Panc1 (cell line): ENCODE measurements around the gene FUT3. TPM values are rescaled to one million over a fixed set of nuclear protein-coding genes. Genes with fewer than 3 reads are reported as not detected.
"Not testable (repeated sequence)": the region's sequence is repeated elsewhere in the genome, so short reads cannot be mapped to it uniquely, and the experiment has no call there.

ENCODE experiments used
- ATAC-seq: fragments of 200-7000 bp; cut with Tn5 transposase; 2 replicates; pipeline ENCODE4 v1.9.1; 2020; ENCODE audit warnings: mild to moderate bottlenecking, moderate library complexity
- BruUV-seq: library from RNA; stranded (reverse); fragments of 400-500 nt; replicated peaks from 2 replicates; lab custom pipeline; 2021; lab: Mats Ljungman, UMichigan
- CTCF ChIA-PET: fragments of 300-600 bp; sonication (Branson Sonifier 250); formaldehyde crosslinking; loops from one replicate; lab custom pipeline; 2022; ENCODE audit warnings: antibody characterized with exemption; lab: Charles Lee
- POLR2A ChIA-PET: fragments of 300-600 bp; sonication (Branson Sonifier 250); formaldehyde crosslinking; loops from one replicate; lab custom pipeline; 2022; ENCODE audit warnings: antibody characterized with exemption; lab: Charles Lee
- DNase-seq: peaks from one replicate; pipeline ENCODE4 v3.0.0-alpha.2; 2010; ENCODE audit warnings: low read depth, low spot score
- H3K27ac ChIP-seq: 2 replicates; pipeline ENCODE4 v1.5.1; 2011; ENCODE audit warnings: mild to moderate bottlenecking, low read length, inconsistent platforms
- H3K27me3 ChIP-seq: fragments of 200-500 bp; sonication (Bioruptor generic); 2 replicates; pipeline ENCODE4 v1.6.0; 2014; ENCODE audit warnings: low read length, inconsistent platforms; ENCODE audit not compliant: control insufficient read depth, insufficient read depth
- H3K36me3 ChIP-seq: fragments of 200-500 bp; sonication (Bioruptor generic); 2 replicates; pipeline ENCODE4 v1.5.1; 2014; ENCODE audit warnings: inconsistent platforms, mild to moderate bottlenecking, low read length, moderate library complexity; ENCODE audit not compliant: control insufficient read depth, insufficient read depth
- H3K4me1 ChIP-seq: 2 replicates; pipeline ENCODE4 v1.5.1; 2011; ENCODE audit warnings: inconsistent platforms, mild to moderate bottlenecking, low read length, moderate library complexity; ENCODE audit not compliant: control insufficient read depth, insufficient read depth
- H3K4me3 ChIP-seq, 2 experiments: 2 replicates each; pipeline ENCODE4 v1.5.1; 2011 to 2012; ENCODE audit warnings: low read depth in 2 of 2, low read length in 2 of 2, mild to moderate bottlenecking in 2 of 2, inconsistent platforms in 1 of 2, moderate library complexity in 1 of 2
- H3K9me3 ChIP-seq: fragments of 200-500 bp; sonication (Bioruptor generic); 2 replicates; pipeline ENCODE4 v1.5.1; 2014; ENCODE audit warnings: low read depth, mild to moderate bottlenecking, inconsistent platforms, low read length, moderate library complexity; ENCODE audit not compliant: control insufficient read depth, insufficient read depth
- CTCF ChIP-seq: fragments of 450-650 bp; IDR thresholded peaks from 2 replicates; pipeline ENCODE4 v1.5.1; 2017; ENCODE audit warnings: mild to moderate bottlenecking
- POLR2AphosphoS5 ChIP-seq: IDR thresholded peaks from 2 replicates; pipeline ENCODE4 v1.6.1; 2012; ENCODE audit warnings: mild to moderate bottlenecking, low read depth, low read length, moderate library complexity
- REST ChIP-seq, 2 experiments: IDR thresholded peaks; 2 replicates each; pipeline ENCODE4 v1.6.1; 2011 to 2012; ENCODE audit warnings: low read depth in 2 of 2, control low read depth in 1 of 2, low read length in 1 of 2, mild to moderate bottlenecking in 1 of 2, moderate library complexity in 1 of 2; ENCODE audit not compliant: insufficient read depth in 1 of 2
- SIN3A ChIP-seq: IDR thresholded peaks from 2 replicates; pipeline ENCODE4 v1.6.1; 2012; ENCODE audit warnings: low read depth, mild to moderate bottlenecking, low read length, moderate library complexity, borderline replicate concordance; ENCODE audit not compliant: insufficient read depth
- TCF7L2 ChIP-seq: IDR thresholded peaks from 2 replicates; pipeline ENCODE4 v1.6.1; 2011; ENCODE audit warnings: mild to moderate bottlenecking, low read depth, low read length, inconsistent platforms
- in situ Hi-C: cut with HindIII; loops from 2 replicates; pipeline ENCODE4 v1.10.0; 2016; ENCODE audit warnings: low sequenced_read_pairs, low pct_unique_long_range_greater_than_20kb
- intact Hi-C: fragments of 100-400 bp; cut with micrococcal nuclease; formaldehyde crosslinking; loops from one replicate; pipeline ENCODE4 v1.10.0; 2022; ENCODE audit not compliant: unreplicated experiment
- total RNA-seq: library from RNA; stranded (reverse); gene quantifications from one replicate; pipeline ENCODE4 v1.2.1, GENCODE V29; 2021; ENCODE audit not compliant: unreplicated experiment

FUT3 gene
- total RNA-seq, 1 experiment from 2014 or later, result 0.36 TPM

- Histone ChIP-seq H3K27ac (no peak overlapping the region), H3K4me3 (no peak overlapping the region), H3K9me3 (no peaks in the 10 kb centered on the region), H3K36me3 (no peaks in the 10 kb centered on the region), H3K27me3 (no peaks in the 10 kb centered on the region), H3K4me1 (no peaks in the 10 kb centered on the region)
- POLR2A ChIA-PET, result no interaction called here
- CTCF ChIA-PET, result interaction anchor here (1.3 kb wide), 1 partner anchor 18 kb away, joined by 3 read pairs; no protein-coding TSS in a partner anchor
- no peak for TF ChIP-seq SIN3A
- TF ChIP-seq REST (IDR thresholded peaks at IDR 0.05; ENCODE audit: insufficient read depth in 1 of 2, low read depth in 2 of 2, low read length in 1 of 2), result no peak
- no peak for TF ChIP-seq CTCF
- TF ChIP-seq POLR2AphosphoS5, result no peak
- TF ChIP-seq TCF7L2, result no peak
- no TSS peak for BruUV-seq
- ATAC-seq (no peak), DNase-seq (no peak)
- intact Hi-C loops (no loop called here), in situ Hi-C loops (no loop called here)
These were observed 6.5 kb downstream of the FUT3 start for GRCh38 chr19:5844456-5845433.

GRCh38 chr19:5843295-5843927 is 7.8 kb downstream of the FUT3 start:
- TF ChIP-seq SIN3A, result no peak
- no peak for TF ChIP-seq TCF7L2
- no peak for TF ChIP-seq CTCF
- no peak for TF ChIP-seq REST (IDR thresholded peaks at IDR 0.05; ENCODE audit: insufficient read depth in 1 of 2, low read depth in 2 of 2, low read length in 1 of 2)
- TF ChIP-seq POLR2AphosphoS5, result no peak
- DNase-seq, result no peak
- Histone ChIP-seq H3K4me1 (no peaks in the 10 kb centered on the region), H3K27ac (no peak overlapping the region), H3K9me3 (no peaks in the 10 kb centered on the region), H3K4me3 (no peak overlapping the region), H3K27me3 (no peaks in the 10 kb centered on the region), H3K36me3 (no peaks in the 10 kb centered on the region)
- intact Hi-C loops, result no loop called here
- ATAC-seq, result no peak
- POLR2A ChIA-PET, result no interaction called here
- in situ Hi-C loops, result no loop called here
- BruUV-seq, result no TSS peak
- CTCF ChIA-PET, result interaction anchor here (1.3 kb wide), 1 partner anchor 20 kb away, joined by 3 read pairs; no protein-coding TSS in a partner anchor

- CTCF ChIA-PET, H3K36me3 ChIP-seq, H3K27ac ChIP-seq, in situ Hi-C loops, H3K9me3 ChIP-seq, ATAC-seq, intact Hi-C loops, H3K4me3 ChIP-seq, H3K4me1 ChIP-seq, DNase-seq, BruUV-seq, POLR2A ChIA-PET, H3K27me3 ChIP-seq: not testable (repeated sequence)
These were observed 9.5 kb downstream of the FUT3 start for GRCh38 chr19:5841735-5842111.
